Nephron (organoid): ENCODE results near the gene PCGF3.
"Not testable (repeated sequence)": the region's sequence is repeated elsewhere in the genome, so short reads cannot be mapped to it uniquely, and the experiment has no call there.

Source experiments
- H3K27ac Mint-ChIP-seq, 3 experiments: 2 replicates each; pipeline ENCODE4 v1.8.0; 2020; ENCODE audit warnings: mixed read lengths in 3 of 3, mild to moderate bottlenecking in 2 of 3, moderate library complexity in 1 of 3
- H3K27me3 Mint-ChIP-seq: 2 replicates; pipeline ENCODE4 v1.8.0; 2021; ENCODE audit warnings: low read depth, mild to moderate bottlenecking, moderate library complexity, mixed read lengths
- H3K36me3 Mint-ChIP-seq: 2 replicates; pipeline ENCODE4 v1.8.0; 2020; ENCODE audit warnings: low read depth, mixed read lengths
- H3K4me1 Mint-ChIP-seq: 2 replicates; pipeline ENCODE4 v1.8.0; 2020; ENCODE audit warnings: mixed read lengths
- H3K4me3 Mint-ChIP-seq, 3 experiments: 2 replicates each; pipeline ENCODE4 v1.8.0; 2020; ENCODE audit warnings: mild to moderate bottlenecking in 3 of 3, mixed read lengths in 3 of 3, moderate library complexity in 2 of 3
- H3K9me3 Mint-ChIP-seq: 2 replicates; pipeline ENCODE4 v1.8.0; 2020; ENCODE audit warnings: mixed read lengths
- TF ChIP-seq, protein P1 (sequence below), 3 experiments: fragments of 200-600 bp; sonication (generic); IDR thresholded peaks; one replicate each; pipeline ENCODE4 v1.5.0; 2021; ENCODE audit warnings: antibody characterized with exemption in 3 of 3; ENCODE audit not compliant: unreplicated experiment in 3 of 3

Gene PCGF3

DNA sequence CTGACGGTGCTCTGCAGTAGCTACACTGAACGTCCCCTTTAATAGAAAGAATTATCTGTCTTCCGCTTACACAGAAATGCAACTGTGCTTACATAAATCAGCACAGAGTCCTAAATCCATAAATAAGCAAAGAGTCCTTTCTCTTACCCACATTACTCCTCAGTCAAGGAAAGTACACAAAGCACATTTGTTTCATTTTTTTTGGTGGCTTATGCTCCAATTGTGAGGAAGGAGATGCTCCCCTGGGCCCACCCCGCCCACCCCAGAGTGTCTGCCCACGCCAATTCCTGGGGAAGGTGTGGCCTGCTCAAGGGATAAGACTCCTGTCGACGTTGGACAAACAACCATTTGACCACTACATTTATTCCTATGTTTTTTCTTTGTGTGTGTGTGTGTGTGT lies 66.5 kb downstream of the PCGF3 start:
- Mint-ChIP-seq H3K9me3 (no peaks in the 10 kb centered on the region), H3K27me3 (no peaks in the 10 kb centered on the region), H3K4me3 (no peak overlapping the region), H3K4me1 (peaks cover 39% of the 10 kb centered on the region), H3K36me3 (peaks cover 67% of the 10 kb centered on the region), H3K27ac (peak overlapping the region; percentile 5 to 55 (median 42))
- TF ChIP-seq, protein P1, sequence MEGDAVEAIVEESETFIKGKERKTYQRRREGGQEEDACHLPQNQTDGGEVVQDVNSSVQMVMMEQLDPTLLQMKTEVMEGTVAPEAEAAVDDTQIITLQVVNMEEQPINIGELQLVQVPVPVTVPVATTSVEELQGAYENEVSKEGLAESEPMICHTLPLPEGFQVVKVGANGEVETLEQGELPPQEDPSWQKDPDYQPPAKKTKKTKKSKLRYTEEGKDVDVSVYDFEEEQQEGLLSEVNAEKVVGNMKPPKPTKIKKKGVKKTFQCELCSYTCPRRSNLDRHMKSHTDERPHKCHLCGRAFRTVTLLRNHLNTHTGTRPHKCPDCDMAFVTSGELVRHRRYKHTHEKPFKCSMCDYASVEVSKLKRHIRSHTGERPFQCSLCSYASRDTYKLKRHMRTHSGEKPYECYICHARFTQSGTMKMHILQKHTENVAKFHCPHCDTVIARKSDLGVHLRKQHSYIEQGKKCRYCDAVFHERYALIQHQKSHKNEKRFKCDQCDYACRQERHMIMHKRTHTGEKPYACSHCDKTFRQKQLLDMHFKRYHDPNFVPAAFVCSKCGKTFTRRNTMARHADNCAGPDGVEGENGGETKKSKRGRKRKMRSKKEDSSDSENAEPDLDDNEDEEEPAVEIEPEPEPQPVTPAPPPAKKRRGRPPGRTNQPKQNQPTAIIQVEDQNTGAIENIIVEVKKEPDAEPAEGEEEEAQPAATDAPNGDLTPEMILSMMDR (IDR thresholded peaks at IDR 0.05; ENCODE audit: unreplicated experiment in 3 of 3), result no peak

- Mint-ChIP-seq H3K36me3 (peaks cover 67% of the 10 kb centered on the region), H3K27ac (peak overlapping the region in 1 of 3 experiments; percentile 23), H3K4me3 (no peak overlapping the region), H3K27me3 (no peaks in the 10 kb centered on the region), H3K9me3 (no peaks in the 10 kb centered on the region), H3K4me1 (peaks cover 43% of the 10 kb centered on the region)
- TF ChIP-seq, protein P1 (IDR thresholded peaks at IDR 0.05; ENCODE audit: unreplicated experiment in 3 of 3), result no peak
Measured at GRCh38 chr4:772776-773175, 67.1 kb downstream of the PCGF3 start.

GRCh38 chr4:773214-773613 lies 67.6 kb downstream of the PCGF3 start:
- H3K27ac Mint-ChIP-seq, result peak overlapping the region in 1 of 3 experiments; percentile 23
- H3K4me3 Mint-ChIP-seq, result no peak overlapping the region
- TF ChIP-seq, protein P1 (IDR thresholded peaks at IDR 0.05; ENCODE audit: unreplicated experiment in 3 of 3), result no peak
- H3K36me3 Mint-ChIP-seq, result peaks cover 67% of the 10 kb centered on the region
- peaks cover 47% of the 10 kb centered on the region for H3K4me1 Mint-ChIP-seq
- H3K9me3 Mint-ChIP-seq, result no peaks in the 10 kb centered on the region
- H3K27me3 Mint-ChIP-seq, result no peaks in the 10 kb centered on the region

DNA sequence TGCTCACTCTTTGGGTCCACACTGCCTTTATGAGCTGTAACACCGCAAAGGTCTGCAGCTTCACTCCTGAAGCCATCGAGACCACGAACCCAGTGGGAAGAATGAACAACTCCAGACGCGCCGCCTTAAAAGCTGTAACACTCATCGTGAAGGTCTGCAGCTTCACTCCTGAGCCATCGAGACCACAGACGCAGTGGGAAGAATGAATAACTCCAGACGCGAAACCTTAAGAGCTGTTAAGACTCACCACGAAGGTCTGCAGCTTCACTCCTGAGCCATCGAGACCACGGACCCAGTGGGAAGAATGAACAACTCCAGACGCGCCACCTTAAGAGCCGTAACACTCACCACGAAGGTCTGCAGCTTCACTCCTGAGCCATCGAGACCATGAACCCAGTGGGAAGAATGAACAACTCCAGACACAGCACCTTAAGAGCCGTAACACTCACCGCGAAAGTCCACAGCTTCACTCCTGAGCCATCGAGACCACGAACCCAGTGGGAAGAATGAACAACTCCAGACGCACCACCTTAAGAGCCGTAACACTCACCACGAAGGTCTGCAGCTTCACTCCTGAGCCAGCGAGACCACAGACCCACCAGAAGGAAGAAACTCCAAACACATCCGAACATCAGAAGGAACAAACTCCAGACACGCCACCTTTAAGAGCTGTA lies 68.9 kb downstream of the PCGF3 start:
- H3K27ac Mint-ChIP-seq, result peak overlapping the region in 2 of 3 experiments; percentile 43 to 74
- peaks cover 46% of the 10 kb centered on the region for H3K4me1 Mint-ChIP-seq
- H3K27me3 Mint-ChIP-seq, H3K9me3 Mint-ChIP-seq: not testable (repeated sequence)
- H3K36me3 Mint-ChIP-seq, result peaks cover 68% of the 10 kb centered on the region
- H3K4me3 Mint-ChIP-seq, result peak overlapping the region; percentile 29 to 60 (median 31)

DNA sequence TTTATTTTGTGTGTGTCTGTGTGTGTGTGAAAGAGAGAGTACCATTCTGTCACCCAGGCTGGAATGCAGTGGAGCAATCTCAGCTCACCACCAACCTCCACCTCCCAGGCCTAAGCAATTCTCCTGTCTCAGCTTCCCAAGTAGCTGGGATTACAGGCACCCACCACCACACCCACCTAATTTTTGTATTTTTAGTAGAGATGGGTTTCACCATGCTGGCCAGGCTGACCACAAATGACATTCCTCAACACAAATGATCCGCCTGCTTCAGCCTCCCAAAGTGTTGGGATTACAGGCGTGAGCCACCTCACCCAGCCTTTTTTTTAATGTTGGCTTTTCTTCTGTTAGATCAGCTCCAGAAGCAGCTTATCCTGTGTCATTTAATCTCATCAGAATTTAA lies 69.9 kb downstream of the PCGF3 start:
- Mint-ChIP-seq H3K36me3 (peaks cover 68% of the 10 kb centered on the region), H3K27ac (peak overlapping the region in 1 of 3 experiments; percentile 6), H3K4me1 (peaks cover 49% of the 10 kb centered on the region)
- H3K4me3 Mint-ChIP-seq, H3K27me3 Mint-ChIP-seq, H3K9me3 Mint-ChIP-seq: not testable (repeated sequence)

GRCh38 chr4:776743-777441 lies 71.3 kb downstream of the PCGF3 start:
- H3K27ac Mint-ChIP-seq, result peak overlapping the region in 2 of 3 experiments; percentile 15 to 55

More at GRCh38 chr4:776743-777441, 71.3 kb downstream of the PCGF3 start:
- Mint-ChIP-seq H3K27me3 (no peaks in the 10 kb centered on the region), H3K4me1 (peaks cover 48% of the 10 kb centered on the region), H3K36me3 (peaks cover 64% of the 10 kb centered on the region), H3K4me3 (peak overlapping the region in 2 of 3 experiments; percentile 7 to 35), H3K9me3 (no peaks in the 10 kb centered on the region)
- TF ChIP-seq, protein P1 (IDR thresholded peaks at IDR 0.05; ENCODE audit: unreplicated experiment in 3 of 3), result no peak
